ENCODE measurements around the gene ANGPTL3. TPM values are rescaled to one million over a fixed set of nuclear protein-coding genes. Genes with fewer than 3 reads are reported as not detected.

Gene ANGPTL3
- total RNA-seq, 2 donors from 2014 or later, result not detected

Other genes with a start within 250 kb of the ANGPTL3 start
- 10 to 100 TPM; 44.5 to 57.6 TPM for gene USP1, start 160.5 kb upstream of the ANGPTL3 start, total RNA-seq
- gene DOCK7, start 90.9 kb downstream of the ANGPTL3 start, total RNA-seq, result 10 to 100 TPM; 11.5 to 11.8 TPM
- gene ATG4C, start 186.6 kb downstream of the ANGPTL3 start, total RNA-seq, result 10 to 100 TPM in 1 of 2 donors, 1 to 10 TPM in 1; 9.2 to 10.6 TPM

Measured in natural killer cell treated with Interleukin-12 subunit alpha and Interleukin-12 subunit beta and Interleukin-15 and Interleukin-18, amount 100 ng/mL, for 72 hours (primary cell).